HCT116 (cell line): Measurements from ENCODE around the gene SEC14L1.

Experiments used
- ELF1 ChIP-seq: IDR thresholded peaks from 2 replicates; pipeline ENCODE4 v1.6.1; 2012; ENCODE audit warnings: low read depth, borderline replicate concordance
- EZH2 ChIP-seq: fragments of 200-600 bp; sonication (generic); IDR thresholded peaks from 2 replicates; pipeline ENCODE4 v1.6.1; 2017; ENCODE audit warnings: antibody characterized with exemption, mixed run types
- JUND ChIP-seq: IDR thresholded peaks from 2 replicates; pipeline ENCODE4 v1.6.1; 2012
- POLR2A ChIP-seq: IDR thresholded peaks from 2 replicates; pipeline ENCODE4 v1.7.0; 2011; ENCODE audit warnings: borderline replicate concordance; ENCODE audit not compliant: insufficient read depth, insufficient read length; ENCODE audit errors: extremely low read depth
- SIN3A ChIP-seq: IDR thresholded peaks from 2 replicates; pipeline ENCODE4 v1.6.1; 2012; ENCODE audit warnings: low read depth
- SP1 ChIP-seq: IDR thresholded peaks from 2 replicates; pipeline ENCODE4 v1.6.1; 2012; ENCODE audit warnings: low read depth
- TCF7L2 ChIP-seq: IDR thresholded peaks from 2 replicates; pipeline ENCODE4 v1.7.0; 2011; ENCODE audit warnings: borderline replicate concordance, inconsistent platforms; ENCODE audit not compliant: insufficient read depth, insufficient read length; ENCODE audit errors: extremely low read depth
- YY1 ChIP-seq: IDR thresholded peaks from 2 replicates; pipeline ENCODE4 v1.6.1; 2011; ENCODE audit warnings: low read length, low read depth, moderate library complexity, mild to moderate bottlenecking; ENCODE audit not compliant: insufficient replicate concordance; ENCODE audit errors: extremely low read depth
- TF ChIP-seq, protein P1 (sequence below), 3 experiments: fragments of 200-600 bp in 1 of 3; sonication (generic) in 1 of 3; IDR thresholded peaks in 2 of 3; conservative IDR thresholded peaks in 1 of 3; 2 replicates each; pipeline ENCODE4 v1.5.1; 2012 to 2017; ENCODE audit warnings: low read depth in 2 of 3, low read length in 2 of 3, antibody characterized with exemption in 1 of 3, borderline replicate concordance in 1 of 3, control low read depth in 1 of 3, mild to moderate bottlenecking in 1 of 3, mixed read lengths in 1 of 3, mixed run types in 1 of 3, moderate library complexity in 1 of 3; ENCODE audit not compliant: insufficient read depth in 1 of 3
- TF ChIP-seq, protein P2 (sequence below): IDR thresholded peaks from 2 replicates; pipeline ENCODE4 v1.6.1; 2012
- TF ChIP-seq, protein P3 (sequence below): IDR thresholded peaks from 2 replicates; pipeline ENCODE4 v1.6.1; 2012

DNA sequence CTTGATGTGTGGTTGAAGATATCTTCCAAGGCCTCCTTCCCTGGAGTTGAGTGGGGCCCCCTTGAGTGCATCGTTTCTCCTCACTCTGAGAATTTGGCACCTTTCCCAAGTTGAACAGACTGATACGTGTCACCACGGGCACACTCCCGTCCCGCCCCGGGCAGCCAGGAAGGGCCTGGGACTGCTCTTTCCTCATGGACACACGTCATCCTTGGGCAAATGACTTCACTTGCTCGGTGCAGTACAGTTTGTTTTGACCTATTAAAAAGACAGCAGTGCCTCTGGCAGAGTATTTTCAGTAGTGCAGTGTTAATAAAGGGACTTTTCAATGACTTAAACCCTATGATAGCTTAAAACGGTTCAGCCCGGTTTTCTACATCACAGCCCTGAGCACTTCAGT is 59.9 kb downstream of the SEC14L1 start:
- TF ChIP-seq TCF7L2 (no peak), YY1 (no peak), SP1 (no peak), POLR2A (no peak), EZH2 (no peak), SIN3A (no peak), JUND (no peak), ELF1 (no peak)
- TF ChIP-seq, protein P1, sequence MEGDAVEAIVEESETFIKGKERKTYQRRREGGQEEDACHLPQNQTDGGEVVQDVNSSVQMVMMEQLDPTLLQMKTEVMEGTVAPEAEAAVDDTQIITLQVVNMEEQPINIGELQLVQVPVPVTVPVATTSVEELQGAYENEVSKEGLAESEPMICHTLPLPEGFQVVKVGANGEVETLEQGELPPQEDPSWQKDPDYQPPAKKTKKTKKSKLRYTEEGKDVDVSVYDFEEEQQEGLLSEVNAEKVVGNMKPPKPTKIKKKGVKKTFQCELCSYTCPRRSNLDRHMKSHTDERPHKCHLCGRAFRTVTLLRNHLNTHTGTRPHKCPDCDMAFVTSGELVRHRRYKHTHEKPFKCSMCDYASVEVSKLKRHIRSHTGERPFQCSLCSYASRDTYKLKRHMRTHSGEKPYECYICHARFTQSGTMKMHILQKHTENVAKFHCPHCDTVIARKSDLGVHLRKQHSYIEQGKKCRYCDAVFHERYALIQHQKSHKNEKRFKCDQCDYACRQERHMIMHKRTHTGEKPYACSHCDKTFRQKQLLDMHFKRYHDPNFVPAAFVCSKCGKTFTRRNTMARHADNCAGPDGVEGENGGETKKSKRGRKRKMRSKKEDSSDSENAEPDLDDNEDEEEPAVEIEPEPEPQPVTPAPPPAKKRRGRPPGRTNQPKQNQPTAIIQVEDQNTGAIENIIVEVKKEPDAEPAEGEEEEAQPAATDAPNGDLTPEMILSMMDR (IDR thresholded peaks at IDR 0.05 in 2 of 3, conservative IDR thresholded peaks at IDR 0.05 in 1 of 3; ENCODE audit: borderline replicate concordance in 1 of 3, insufficient read depth in 1 of 3, low read depth in 2 of 3, low read length in 2 of 3), result no peak
- TF ChIP-seq, protein P2, sequence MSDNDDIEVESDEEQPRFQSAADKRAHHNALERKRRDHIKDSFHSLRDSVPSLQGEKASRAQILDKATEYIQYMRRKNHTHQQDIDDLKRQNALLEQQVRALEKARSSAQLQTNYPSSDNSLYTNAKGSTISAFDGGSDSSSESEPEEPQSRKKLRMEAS, result no peak
- TF ChIP-seq, protein P3, sequence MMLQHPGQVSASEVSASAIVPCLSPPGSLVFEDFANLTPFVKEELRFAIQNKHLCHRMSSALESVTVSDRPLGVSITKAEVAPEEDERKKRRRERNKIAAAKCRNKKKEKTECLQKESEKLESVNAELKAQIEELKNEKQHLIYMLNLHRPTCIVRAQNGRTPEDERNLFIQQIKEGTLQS, result no peak
